PC-3 (cell line): ENCODE results near the gene SRGAP1.

Source experiments
- CTCF ChIP-seq: fragments of 300-600 bp; sonication (generic); conservative IDR thresholded peaks from 2 replicates; pipeline ENCODE4 v1.5.1; 2017; ENCODE audit warnings: antibody characterized with exemption, low read depth, mild to moderate bottlenecking, low read length
- EZH2 ChIP-seq: fragments of 300-600 bp; sonication (generic); IDR thresholded peaks from one replicate; pipeline ENCODE4 v1.6.1; 2017; ENCODE audit warnings: antibody characterized with exemption, mild to moderate bottlenecking, low read length; ENCODE audit not compliant: unreplicated experiment

- TF ChIP-seq EZH2 (no peak), CTCF (no peak)
Observed at GRCh38 chr12:64009321-64010068, 165.0 kb downstream of the SRGAP1 start.
